Trophoblast cell (in vitro differentiated cells and primary cell): ENCODE results near the gene AGAP1.

Experiments
- DNase-seq, 2 donors: peaks; one replicate each; pipeline ENCODE4 v3.0.0-alpha.2; 2016
- H2AFZ ChIP-seq: 2 replicates; pipeline ENCODE4 v1.6.1; 2013; ENCODE audit warnings: low read length, moderate library complexity, mild to moderate bottlenecking; ENCODE audit not compliant: insufficient read depth, poor library complexity
- H2AK5ac ChIP-seq: 2 replicates; pipeline ENCODE4 v1.6.1; 2013; ENCODE audit warnings: mild to moderate bottlenecking, low read length
- H2BK120ac ChIP-seq: 2 replicates; pipeline ENCODE4 v1.6.1; 2013; ENCODE audit warnings: low read length, mild to moderate bottlenecking, moderate library complexity; ENCODE audit not compliant: insufficient read depth, poor library complexity
- H2BK12ac ChIP-seq: 2 replicates; pipeline ENCODE4 v1.6.1; 2013; ENCODE audit warnings: mild to moderate bottlenecking, low read length, moderate library complexity
- H2BK5ac ChIP-seq: 2 replicates; pipeline ENCODE4 v1.6.1; 2013; ENCODE audit warnings: low read length, low read depth, moderate library complexity, mild to moderate bottlenecking; ENCODE audit not compliant: poor library complexity
- H3K14ac ChIP-seq: 2 replicates; pipeline ENCODE4 v1.6.1; 2013; ENCODE audit warnings: mild to moderate bottlenecking, low read length
- H3K18ac ChIP-seq: 2 replicates; pipeline ENCODE4 v1.6.1; 2013; ENCODE audit warnings: mild to moderate bottlenecking, low read length
- H3K23ac ChIP-seq: 2 replicates; pipeline ENCODE4 v1.6.1; 2013; ENCODE audit warnings: low read length
- H3K27ac ChIP-seq: 2 replicates; pipeline ENCODE4 v1.5.1; 2013; ENCODE audit warnings: low read depth, mild to moderate bottlenecking, inconsistent platforms, low read length, moderate library complexity
- H3K27me3 ChIP-seq: 2 replicates; pipeline ENCODE4 v1.6.1; 2013; ENCODE audit warnings: inconsistent platforms, mild to moderate bottlenecking, low read length, moderate library complexity; ENCODE audit not compliant: insufficient read depth
- H3K36me3 ChIP-seq, 2 experiments: 1 replicate in 1 of 2; 2 replicates in 1 of 2; pipeline ENCODE4 v1.6.1; 2013; ENCODE audit warnings: low read length in 2 of 2, mild to moderate bottlenecking in 2 of 2, moderate library complexity in 1 of 2; ENCODE audit not compliant: insufficient read depth in 2 of 2, control insufficient read depth in 1 of 2
- H3K4ac ChIP-seq: 2 replicates; pipeline ENCODE4 v1.6.1; 2013; ENCODE audit warnings: low read depth, mild to moderate bottlenecking, low read length, moderate library complexity
- H3K4me1 ChIP-seq, 2 experiments: 1 replicate in 1 of 2; 2 replicates in 1 of 2; pipeline ENCODE4 v1.6.1; 2013; ENCODE audit warnings: low read length in 2 of 2, mild to moderate bottlenecking in 2 of 2, moderate library complexity in 1 of 2; ENCODE audit not compliant: insufficient read depth in 2 of 2, control insufficient read depth in 1 of 2
- H3K4me2 ChIP-seq: 2 replicates; pipeline ENCODE4 v1.6.1; 2013; ENCODE audit warnings: inconsistent platforms, mild to moderate bottlenecking, low read length, moderate library complexity
- H3K4me3 ChIP-seq: 2 replicates; pipeline ENCODE4 v1.5.1; 2013; ENCODE audit warnings: mild to moderate bottlenecking, low read depth, low read length, inconsistent platforms
- H3K79me1 ChIP-seq: one replicate; pipeline ENCODE4 v1.6.1; 2013; ENCODE audit warnings: low read length
- H3K79me2 ChIP-seq: 2 replicates; pipeline ENCODE4 v1.6.1; 2013; ENCODE audit warnings: low read length, mild to moderate bottlenecking; ENCODE audit not compliant: control insufficient read depth, insufficient read depth, poor library complexity
- H3K9ac ChIP-seq: 2 replicates; pipeline ENCODE4 v1.6.1; 2013; ENCODE audit warnings: mild to moderate bottlenecking, low read length
- H3K9me3 ChIP-seq: 2 replicates; pipeline ENCODE4 v1.6.1; 2013; ENCODE audit warnings: low read depth, mild to moderate bottlenecking, control low read depth, inconsistent platforms, low read length; ENCODE audit not compliant: insufficient read depth
- H4K12ac ChIP-seq: 2 replicates; pipeline ENCODE4 v1.6.1; 2013; ENCODE audit warnings: low read depth, mild to moderate bottlenecking, low read length, moderate library complexity
- H4K8ac ChIP-seq: 2 replicates; pipeline ENCODE4 v1.6.1; 2013; ENCODE audit warnings: low read depth, mild to moderate bottlenecking, low read length, moderate library complexity
- H4K91ac ChIP-seq: one replicate; pipeline ENCODE4 v1.6.1; 2013; ENCODE audit warnings: low read depth, mild to moderate bottlenecking, low read length, moderate library complexity
- WGBS: extraction: QIAGEN DNeasy Blood & Tissue Kit; methylation state at CpG from one replicate; pipeline ENCODE4 v1.1.7; 2013; ENCODE audit warnings: missing lambda C conversion rate; ENCODE audit not compliant: insufficient read length, insufficient coverage; ENCODE audit errors: extremely low coverage; 5-methylcytosine and 5-hydroxymethylcytosine counted together

AGAP1 gene

GRCh38 chr2:235842941-235843340 lies 349.1 kb downstream of the AGAP1 start:
- H3K23ac ChIP-seq, result no peak overlapping the region
- no peak overlapping the region for H2BK5ac ChIP-seq
- no peak for DNase-seq
- H3K27me3 ChIP-seq, result no peaks in the 10 kb centered on the region
- H3K4me1 ChIP-seq, result no peaks in the 10 kb centered on the region
- no peak overlapping the region for H3K9ac ChIP-seq
- no peak overlapping the region for H4K8ac ChIP-seq
- no peak overlapping the region for H4K12ac ChIP-seq
- H3K79me1 ChIP-seq, result no peaks in the 10 kb centered on the region
- H3K36me3 ChIP-seq, result no peaks in the 10 kb centered on the region
- no peak overlapping the region for H3K18ac ChIP-seq
- no peak overlapping the region for H2BK120ac ChIP-seq
- no peak overlapping the region for H3K14ac ChIP-seq
- H3K9me3 ChIP-seq, result no peaks in the 10 kb centered on the region
- H3K4me3 ChIP-seq, result no peak overlapping the region
- H3K4me2 ChIP-seq, result no peak overlapping the region
- no peak overlapping the region for H3K4ac ChIP-seq
- H3K79me2 ChIP-seq, result no peaks in the 10 kb centered on the region
- WGBS, result no CpG with 5 or more reads among the region's 13 CpGs
- no peak overlapping the region for H2BK12ac ChIP-seq
- H4K91ac ChIP-seq, result no peak overlapping the region
- H2AFZ ChIP-seq, result no peak overlapping the region
- H3K27ac ChIP-seq, result no peak overlapping the region
- no peak overlapping the region for H2AK5ac ChIP-seq

- no peak overlapping the region for H3K4me2 ChIP-seq
- H3K4me3 ChIP-seq, result no peak overlapping the region
- no peaks in the 10 kb centered on the region for H3K27me3 ChIP-seq
- no peak overlapping the region for H2BK12ac ChIP-seq
- H4K8ac ChIP-seq, result no peak overlapping the region
- H3K4ac ChIP-seq, result no peak overlapping the region
- H3K36me3 ChIP-seq, result no peaks in the 10 kb centered on the region
- no peak overlapping the region for H3K23ac ChIP-seq
- H2AFZ ChIP-seq, result no peak overlapping the region
- DNase-seq, result no peak
- H3K14ac ChIP-seq, result no peak overlapping the region
- no peak overlapping the region for H3K9ac ChIP-seq
- H3K4me1 ChIP-seq, result no peaks in the 10 kb centered on the region
- no CpG with 5 or more reads among the region's 12 CpGs for WGBS
- no peak overlapping the region for H4K12ac ChIP-seq
- H3K9me3 ChIP-seq, result no peaks in the 10 kb centered on the region
- no peak overlapping the region for H2AK5ac ChIP-seq
- no peak overlapping the region for H3K27ac ChIP-seq
- no peaks in the 10 kb centered on the region for H3K79me2 ChIP-seq
- no peaks in the 10 kb centered on the region for H3K79me1 ChIP-seq
- no peak overlapping the region for H3K18ac ChIP-seq
- no peak overlapping the region for H2BK5ac ChIP-seq
- H4K91ac ChIP-seq, result no peak overlapping the region
- no peak overlapping the region for H2BK120ac ChIP-seq
Measured at GRCh38 chr2:235843591-235844395, 349.9 kb downstream of the AGAP1 start.

- H3K27me3 ChIP-seq, result no peaks in the 10 kb centered on the region
- no peak overlapping the region for H4K91ac ChIP-seq
- H3K79me2 ChIP-seq, result no peaks in the 10 kb centered on the region
- no peaks in the 10 kb centered on the region for H3K4me1 ChIP-seq
- no peak overlapping the region for H2BK120ac ChIP-seq
- no peaks in the 10 kb centered on the region for H3K36me3 ChIP-seq
- H2BK5ac ChIP-seq, result no peak overlapping the region
- no peaks in the 10 kb centered on the region for H3K79me1 ChIP-seq
- no peak overlapping the region for H2AFZ ChIP-seq
- H3K9ac ChIP-seq, result no peak overlapping the region
- H3K18ac ChIP-seq, result no peak overlapping the region
- WGBS, result no CpG with 5 or more reads among the region's 8 CpGs
- H4K8ac ChIP-seq, result no peak overlapping the region
- H3K14ac ChIP-seq, result no peak overlapping the region
- H2BK12ac ChIP-seq, result no peak overlapping the region
- H3K9me3 ChIP-seq, result no peaks in the 10 kb centered on the region
- H3K4me2 ChIP-seq, result no peak overlapping the region
- H2AK5ac ChIP-seq, result no peak overlapping the region
- H3K27ac ChIP-seq, result no peak overlapping the region
- H3K4me3 ChIP-seq, result no peak overlapping the region
- no peak overlapping the region for H4K12ac ChIP-seq
- no peak for DNase-seq
- no peak overlapping the region for H3K4ac ChIP-seq
- no peak overlapping the region for H3K23ac ChIP-seq
Measured at GRCh38 chr2:235844561-235844960, 350.7 kb downstream of the AGAP1 start.

GRCh38 chr2:235845245-235845644 lies 351.4 kb downstream of the AGAP1 start:
- DNase-seq, result no peak
- Histone ChIP-seq H2AFZ (no peak overlapping the region), H3K4ac (no peak overlapping the region), H3K4me1 (no peaks in the 10 kb centered on the region), H4K91ac (no peak overlapping the region), H2BK5ac (no peak overlapping the region), H2AK5ac (no peak overlapping the region), H3K79me2 (no peaks in the 10 kb centered on the region), H4K8ac (no peak overlapping the region), H3K9me3 (no peaks in the 10 kb centered on the region), H3K14ac (no peak overlapping the region), H3K18ac (no peak overlapping the region), H3K27ac (no peak overlapping the region), H3K79me1 (no peaks in the 10 kb centered on the region), H4K12ac (no peak overlapping the region), H3K27me3 (no peaks in the 10 kb centered on the region), H3K4me3 (no peak overlapping the region), H2BK12ac (no peak overlapping the region), H3K36me3 (no peaks in the 10 kb centered on the region), H3K23ac (no peak overlapping the region), H3K4me2 (no peak overlapping the region), H2BK120ac (no peak overlapping the region), H3K9ac (no peak overlapping the region)
- WGBS, result no CpG with 5 or more reads among the region's 6 CpGs
